Kidney epithelial cell (primary cell): Measurements from ENCODE around the gene CTF1. TPM values are rescaled to one million over a fixed set of nuclear protein-coding genes. Genes with fewer than 3 reads are reported as not detected.

Experiments used
- DNase-seq: peaks from one replicate; pipeline ENCODE4 v3.0.0-alpha.2; 2010; ENCODE audit warnings: low read depth
- H3K27me3 ChIP-seq: 2 replicates; pipeline ENCODE4 v1.6.0; 2011; ENCODE audit warnings: low read length; ENCODE audit not compliant: control insufficient read depth, insufficient read depth
- H3K36me3 ChIP-seq: 2 replicates; pipeline ENCODE4 v1.5.1; 2011; ENCODE audit warnings: low read length; ENCODE audit not compliant: control insufficient read depth, insufficient read depth
- H3K4me3 ChIP-seq: 2 replicates; pipeline ENCODE4 v1.5.1; 2011; ENCODE audit warnings: low read depth, mild to moderate bottlenecking, control low read depth, low read length
- total RNA-seq: library from RNA; depleted of rRNA; stranded (reverse); fragments of >200 nt; gene quantifications from 2 replicates; pipeline ENCODE4 v1.2.3, GENCODE V29; 2015
- TF ChIP-seq, protein P1 (sequence below): IDR thresholded peaks from 2 replicates; pipeline ENCODE4 v1.5.1; 2011; ENCODE audit warnings: mild to moderate bottlenecking, moderate library complexity, low read length, control low read depth, inconsistent platforms; ENCODE audit not compliant: insufficient read depth, poor library complexity, severe bottlenecking

Gene CTF1
- total RNA-seq, 1 donor from 2014 or later, result 1.4 TPM

- TF ChIP-seq, protein P1, sequence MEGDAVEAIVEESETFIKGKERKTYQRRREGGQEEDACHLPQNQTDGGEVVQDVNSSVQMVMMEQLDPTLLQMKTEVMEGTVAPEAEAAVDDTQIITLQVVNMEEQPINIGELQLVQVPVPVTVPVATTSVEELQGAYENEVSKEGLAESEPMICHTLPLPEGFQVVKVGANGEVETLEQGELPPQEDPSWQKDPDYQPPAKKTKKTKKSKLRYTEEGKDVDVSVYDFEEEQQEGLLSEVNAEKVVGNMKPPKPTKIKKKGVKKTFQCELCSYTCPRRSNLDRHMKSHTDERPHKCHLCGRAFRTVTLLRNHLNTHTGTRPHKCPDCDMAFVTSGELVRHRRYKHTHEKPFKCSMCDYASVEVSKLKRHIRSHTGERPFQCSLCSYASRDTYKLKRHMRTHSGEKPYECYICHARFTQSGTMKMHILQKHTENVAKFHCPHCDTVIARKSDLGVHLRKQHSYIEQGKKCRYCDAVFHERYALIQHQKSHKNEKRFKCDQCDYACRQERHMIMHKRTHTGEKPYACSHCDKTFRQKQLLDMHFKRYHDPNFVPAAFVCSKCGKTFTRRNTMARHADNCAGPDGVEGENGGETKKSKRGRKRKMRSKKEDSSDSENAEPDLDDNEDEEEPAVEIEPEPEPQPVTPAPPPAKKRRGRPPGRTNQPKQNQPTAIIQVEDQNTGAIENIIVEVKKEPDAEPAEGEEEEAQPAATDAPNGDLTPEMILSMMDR, result no peak
- Histone ChIP-seq H3K4me3 (no peak overlapping the region), H3K36me3 (peaks cover 3% of the 10 kb centered on the region), H3K27me3 (no peaks in the 10 kb centered on the region)
- no peak for DNase-seq
Observed at GRCh38 chr16:30951193-30951592, 54.8 kb downstream of the CTF1 start.

GRCh38 chr16:30951750-30952149 is 55.3 kb downstream of the CTF1 start:
- H3K36me3 ChIP-seq, result peaks cover 3% of the 10 kb centered on the region
- TF ChIP-seq, protein P1, result no peak
- H3K27me3 ChIP-seq, result no peaks in the 10 kb centered on the region
- H3K4me3 ChIP-seq, result no peak overlapping the region
- DNase-seq, result no peak

GRCh38 chr16:30953111-30953510 is 56.7 kb downstream of the CTF1 start:
- Histone ChIP-seq H3K4me3 (no peak overlapping the region), H3K36me3 (peaks cover 1% of the 10 kb centered on the region)
- TF ChIP-seq, protein P1, result no peak

More at GRCh38 chr16:30953111-30953510, 56.7 kb downstream of the CTF1 start:
- no peaks in the 10 kb centered on the region for H3K27me3 ChIP-seq
- no peak for DNase-seq

Other genes starting within 250 kb of the CTF1 start
- 22.6 and 24.3 TPM in 2 replicates for gene PRR14, start 245.7 kb upstream of the CTF1 start, total RNA-seq
- 47.2 and 51.5 TPM in 2 replicates for gene FBRS, start 238.2 kb upstream of the CTF1 start, total RNA-seq
- gene SRCAP, start 197.4 kb upstream of the CTF1 start, total RNA-seq, result 15.5 and 18.1 TPM in 2 replicates
- 23.6 and 32.3 TPM in 2 replicates for gene PHKG2, start 148.2 kb upstream of the CTF1 start, total RNA-seq
- 1.6 and 5.7 TPM in 2 replicates for gene CFAP119, start 134.6 kb upstream of the CTF1 start, total RNA-seq
- 101 and 130 TPM in 2 replicates for gene RNF40, start 134.3 kb upstream of the CTF1 start, total RNA-seq
- gene ZNF629, start 109.4 kb upstream of the CTF1 start, total RNA-seq, result 22.8 and 23.9 TPM in 2 replicates
- 43.1 and 46.3 TPM in 2 replicates for gene BCL7C, start 2.5 kb upstream of the CTF1 start, total RNA-seq
- gene FBXL19, start 27.0 kb downstream of the CTF1 start, total RNA-seq, result 36.4 and 37.9 TPM in 2 replicates
- gene ORAI3, start 52.5 kb downstream of the CTF1 start, total RNA-seq, result 35.3 and 37.9 TPM in 2 replicates
- gene SETD1A, start 61.1 kb downstream of the CTF1 start, total RNA-seq, result 7.2 TPM in 2 replicates
- 11.5 and 13.8 TPM in 2 replicates for gene HSD3B7, start 88.6 kb downstream of the CTF1 start, total RNA-seq
- gene STX1B, start 114.0 kb downstream of the CTF1 start, total RNA-seq, result 0.07 and 0.29 TPM in 2 replicates
- 26.3 and 28.0 TPM in 2 replicates for gene STX4, start 136.9 kb downstream of the CTF1 start, total RNA-seq
- gene ZNF668, start 177.6 kb downstream of the CTF1 start, total RNA-seq, result 23.1 and 27.8 TPM in 2 replicates
- gene ZNF646, start 177.8 kb downstream of the CTF1 start, total RNA-seq, result 17.8 and 19.0 TPM in 2 replicates
- 1.6 and 2.1 TPM in 2 replicates for gene PRSS53, start 192.3 kb downstream of the CTF1 start, total RNA-seq
- gene VKORC1, start 198.2 kb downstream of the CTF1 start, total RNA-seq, result 123 and 139 TPM in 2 replicates
- gene BCKDK, start 211.8 kb downstream of the CTF1 start, total RNA-seq, result 50.9 and 59.6 TPM in 2 replicates
- 48.7 and 54.9 TPM in 2 replicates for gene KAT8, start 221.1 kb downstream of the CTF1 start, total RNA-seq
- 146 and 169 TPM in 2 replicates for gene PRSS8, start 239.1 kb downstream of the CTF1 start, total RNA-seq